ENCODE data around the gene CCDC33. TPM values are rescaled to one million over a fixed set of nuclear protein-coding genes. Genes with fewer than 3 reads are reported as not detected.

CCDC33 gene
- total and polyA plus RNA-seq, 2 experiments from 2014 or later, result 0.63 to 0.86 TPM

GRCh38 chr15:74253211-74253921 lies 17.2 kb downstream of the CCDC33 start:
- Histone ChIP-seq H3K9me2 (replicated peaks; ENCODE audit: insufficient read depth) (no peaks in the 10 kb centered on the region), H2AFZ (no peak overlapping the region), H3K27me3 (no peaks in the 10 kb centered on the region), H3K4me2 (no peak overlapping the region), H4K20me1 (ENCODE audit: insufficient read depth, poor library complexity, severe bottlenecking) (no peaks in the 10 kb centered on the region), H3K36me3 (replicated peaks; ENCODE audit: insufficient read depth, low read depth) (no peaks in the 10 kb centered on the region), H3K4me1 (ENCODE audit: insufficient read depth) (no peaks in the 10 kb centered on the region), H3K27ac (no peak overlapping the region), H3K9me3 (ENCODE audit: low read depth) (no peaks in the 10 kb centered on the region), H3K79me2 (no peaks in the 10 kb centered on the region), H3K4me3 (no peak overlapping the region)
- WGBS (ENCODE audit: low lambda C conversion rate, missing lambda C conversion rate), result 48% methylated on average over 7 of the region's 7 CpGs
- DNase-seq (ENCODE audit: low spot score), result peak; percentile 22
- no peak for TF ChIP-seq EZH2 (IDR thresholded peaks at IDR 0.05; ENCODE audit: borderline replicate concordance)
- TF ChIP-seq EZH2phosphoT487 (IDR thresholded peaks at IDR 0.05; ENCODE audit: low read depth, severe bottlenecking, unreplicated experiment), result no peak
- no peak for TF ChIP-seq CTCF (IDR thresholded peaks at IDR 0.05; ENCODE audit: poor library complexity)

- Histone ChIP-seq H3K27ac (no peak overlapping the region), H3K9me3 (ENCODE audit: low read depth) (no peaks in the 10 kb centered on the region), H3K4me3 (no peak overlapping the region), H3K27me3 (no peaks in the 10 kb centered on the region), H2AFZ (no peak overlapping the region), H3K4me2 (no peak overlapping the region), H3K4me1 (ENCODE audit: insufficient read depth) (peaks cover 12% of the 10 kb centered on the region), H4K20me1 (ENCODE audit: insufficient read depth, poor library complexity, severe bottlenecking) (no peaks in the 10 kb centered on the region), H3K36me3 (replicated peaks; ENCODE audit: insufficient read depth, low read depth) (no peaks in the 10 kb centered on the region), H3K9me2 (replicated peaks; ENCODE audit: insufficient read depth) (no peaks in the 10 kb centered on the region), H3K79me2 (no peaks in the 10 kb centered on the region)
- DNase-seq (ENCODE audit: low spot score), result no peak
- WGBS (ENCODE audit: low lambda C conversion rate, missing lambda C conversion rate), result 92% methylated on average over 6 of the region's 6 CpGs
- TF ChIP-seq CTCF (IDR thresholded peaks at IDR 0.05; ENCODE audit: poor library complexity) (no peak), EZH2phosphoT487 (IDR thresholded peaks at IDR 0.05; ENCODE audit: low read depth, severe bottlenecking, unreplicated experiment) (no peak), EZH2 (IDR thresholded peaks at IDR 0.05; ENCODE audit: borderline replicate concordance) (no peak)
These were observed 21.0 kb downstream of the CCDC33 start for GRCh38 chr15:74257105-74257504.

- no peaks in the 10 kb centered on the region for H3K36me3 ChIP-seq (replicated peaks; ENCODE audit: insufficient read depth, low read depth)
- H4K20me1 ChIP-seq (ENCODE audit: insufficient read depth, poor library complexity, severe bottlenecking), result no peaks in the 10 kb centered on the region
- peaks cover 12% of the 10 kb centered on the region for H3K4me1 ChIP-seq (ENCODE audit: insufficient read depth)
- H3K9me2 ChIP-seq (replicated peaks; ENCODE audit: insufficient read depth), result no peaks in the 10 kb centered on the region
- no peaks in the 10 kb centered on the region for H3K27me3 ChIP-seq
- DNase-seq (ENCODE audit: low spot score), result no peak
- TF ChIP-seq CTCF (IDR thresholded peaks at IDR 0.05; ENCODE audit: poor library complexity) (no peak), EZH2phosphoT487 (IDR thresholded peaks at IDR 0.05; ENCODE audit: low read depth, severe bottlenecking, unreplicated experiment) (no peak), EZH2 (IDR thresholded peaks at IDR 0.05; ENCODE audit: borderline replicate concordance) (no peak)
- H3K79me2 ChIP-seq, result no peaks in the 10 kb centered on the region
- H3K9me3 ChIP-seq (ENCODE audit: low read depth), result no peaks in the 10 kb centered on the region
- no peak overlapping the region for H2AFZ ChIP-seq
- no peak overlapping the region for H3K4me3 ChIP-seq
- no peak overlapping the region for H3K4me2 ChIP-seq
- 92% methylated on average over 1 of the region's 1 CpG for WGBS (ENCODE audit: low lambda C conversion rate, missing lambda C conversion rate)
- H3K27ac ChIP-seq, result no peak overlapping the region
These were observed 21.5 kb downstream of the CCDC33 start for GRCh38 chr15:74257623-74258022.
